K562 (cell line): Measurements from ENCODE around the gene PRPF18. TPM values are rescaled to one million over a fixed set of nuclear protein-coding genes. Genes with fewer than 3 reads are reported as not detected.

ENCODE experiments used
- ATAC-seq: fragments of 200-7000 bp; cut with Tn5 transposase; 3 replicates; pipeline ENCODE4 v1.9.1; 2020; ENCODE audit warnings: moderate library complexity
- BruUV-seq: library from RNA; stranded (reverse); fragments of 400-500 nt; replicated peaks from 2 replicates; lab custom pipeline; 2021; lab: Mats Ljungman, UMichigan
- CTCF ChIA-PET: fragments of 300-600 bp; formaldehyde crosslinking; extraction: SDS; loops from one replicate; lab custom pipeline; 2021; ENCODE audit warnings: low intra/inter-chr PET ratio; lab: Yijun Ruan, JAX
- POLR2A ChIA-PET: fragments of 300-600, 350-650 bp; sonication (Branson Sonifier 250); formaldehyde crosslinking; extraction: SDS; loops from one replicate; lab custom pipeline; 2021; ENCODE audit warnings: antibody characterized with exemption, inconsistent platforms; lab: Yijun Ruan, JAX
- DNase-seq, 4 experiments: peaks; one replicate each; pipeline versions ENCODE4 v3.0.0 to v3.0.0-alpha.2; 2011 to 2018; ENCODE audit warnings: low spot score in 3 of 4, mixed read lengths in 3 of 4; ENCODE audit errors: extremely low read depth in 1 of 4
- FAIRE-seq: peaks from 2 replicates; lab custom pipeline; 2011; peaks lifted over from hg19 to GRCh38; lab: Jason Lieb, UNC
- H2AFZ ChIP-seq: 2 replicates; pipeline ENCODE4 v1.6.0; 2011; ENCODE audit warnings: low read depth, low read length, control low read depth, inconsistent platforms
- H3K27ac ChIP-seq: fragments of 200-600 bp; 3 replicates; pipeline ENCODE4 v1.8.0; 2011; ENCODE audit warnings: low read depth, mild to moderate bottlenecking, control low read depth, inconsistent platforms, low read length, moderate library complexity, mixed read lengths; ENCODE audit errors: extremely low read depth
- H3K27me3 ChIP-seq, 2 experiments: fragments of 300-600 bp in 1 of 2; 2 replicates in 1 of 2; 3 replicates in 1 of 2; pipeline versions ENCODE4 v1.6.0 to v1.8.0; 2011; ENCODE audit warnings: inconsistent platforms in 2 of 2, low read length in 2 of 2, mild to moderate bottlenecking in 1 of 2, mixed read lengths in 1 of 2, moderate library complexity in 1 of 2; ENCODE audit not compliant: control insufficient read depth in 2 of 2, insufficient read depth in 2 of 2
- H3K36me3 ChIP-seq: fragments of 300-600 bp; 3 replicates; pipeline ENCODE4 v1.8.0; 2011; ENCODE audit warnings: mild to moderate bottlenecking, low read length, inconsistent platforms; ENCODE audit not compliant: control insufficient read depth, insufficient read depth
- H3K4me1 ChIP-seq, 2 experiments: fragments of 200-600 bp in 1 of 2; replicated peaks in 1 of 2; 2 replicates in 1 of 2; 3 replicates in 1 of 2; pipeline versions ENCODE4 v1.5.1 to v1.8.0; 2011; ENCODE audit warnings: inconsistent platforms in 2 of 2, low read length in 2 of 2, mild to moderate bottlenecking in 1 of 2, mixed read lengths in 1 of 2, moderate library complexity in 1 of 2; ENCODE audit not compliant: control insufficient read depth in 2 of 2, insufficient read depth in 2 of 2
- H3K4me2 ChIP-seq: 2 replicates; pipeline ENCODE4 v1.6.1; 2011; ENCODE audit warnings: low read length, control low read depth, inconsistent platforms, mixed read lengths; ENCODE audit not compliant: insufficient read depth
- H3K4me3 ChIP-seq: fragments of 200-600 bp; sonication (generic), shearing (Covaris generic); 2 replicates; pipeline ENCODE4 v1.5.1; 2016; ENCODE audit warnings: control low read depth, inconsistent platforms
- H3K79me2 ChIP-seq: fragments of 200-600 bp; 3 replicates; pipeline ENCODE4 v1.8.0; 2011; ENCODE audit warnings: low read length, inconsistent platforms; ENCODE audit not compliant: control insufficient read depth, insufficient read depth
- H3K9ac ChIP-seq, 2 experiments: 2 replicates each; pipeline versions ENCODE4 v1.6.0 to v1.6.1; 2011; ENCODE audit warnings: low read depth in 2 of 2, low read length in 2 of 2, control low read depth in 1 of 2, inconsistent platforms in 1 of 2, mild to moderate bottlenecking in 1 of 2, mixed read lengths in 1 of 2; ENCODE audit not compliant: insufficient read depth in 1 of 2
- H3K9me1 ChIP-seq: one replicate; pipeline ENCODE4 v1.6.0; 2011; ENCODE audit warnings: inconsistent platforms, mild to moderate bottlenecking, low read length, moderate library complexity; ENCODE audit not compliant: control insufficient read depth, insufficient read depth
- H3K9me3 ChIP-seq: replicated peaks from 2 replicates; pipeline ENCODE4 v1.5.1; 2011; ENCODE audit warnings: low read depth, low read length, inconsistent platforms; ENCODE audit not compliant: control insufficient read depth, insufficient read depth
- H4K20me1 ChIP-seq: replicated peaks from 2 replicates; pipeline ENCODE4 v1.6.1; 2011; ENCODE audit warnings: low read length, inconsistent platforms, mixed read lengths; ENCODE audit not compliant: control insufficient read depth, insufficient read depth
- GATAD2B ChIP-seq: fragments of 450-650 bp; IDR thresholded peaks from 2 replicates; pipeline ENCODE4 v1.6.1; 2017; ENCODE audit warnings: mild to moderate bottlenecking, borderline replicate concordance
- HDAC1 ChIP-seq, 2 experiments: fragments of 450-650 bp; IDR thresholded peaks; 2 replicates each; pipeline ENCODE4 v1.6.1; 2016 to 2017; ENCODE audit warnings: inconsistent platforms in 1 of 2, mild to moderate bottlenecking in 1 of 2, moderate library complexity in 1 of 2
- NFXL1 ChIP-seq: fragments of 450-650 bp; formaldehyde crosslinking; IDR thresholded peaks from 2 replicates; pipeline ENCODE4 v1.4.0; 2021; ENCODE audit warnings: mild to moderate bottlenecking
- OTX1 ChIP-seq: fragments of 450-650 bp; formaldehyde crosslinking; IDR thresholded peaks from 2 replicates; pipeline ENCODE4 v1.4.0; 2022; ENCODE audit warnings: mild to moderate bottlenecking
- RAD21 ChIP-seq, 2 experiments: fragments of 250-450 bp in 1 of 2; fragments of 450-650 bp in 1 of 2; sonication (Bioruptor Pico) in 1 of 2; formaldehyde crosslinking in 1 of 2; IDR thresholded peaks in 1 of 2; conservative IDR thresholded peaks in 1 of 2; 2 replicates each; pipeline versions ENCODE4 v1.4.0 to v1.8.0; 2020 to 2022; ENCODE audit warnings: mild to moderate bottlenecking in 2 of 2, moderate library complexity in 1 of 2
- STAT5B ChIP-seq: fragments of 250-450 bp; sonication (Bioruptor Pico); IDR thresholded peaks from 2 replicates; pipeline ENCODE4 v1.8.0; 2021; ENCODE audit warnings: mild to moderate bottlenecking, inconsistent platforms
- ZBTB8A ChIP-seq: fragments of 450-650 bp; IDR thresholded peaks from 2 replicates; pipeline ENCODE4 v1.6.1; 2018; ENCODE audit warnings: mild to moderate bottlenecking, moderate library complexity; ENCODE audit not compliant: partially characterized antibody
- ZNF311 ChIP-seq: fragments of 250-450 bp; sonication (Bioruptor Pico); IDR thresholded peaks from 2 replicates; pipeline ENCODE4 v1.4.0; 2020; ENCODE audit warnings: mild to moderate bottlenecking, moderate library complexity
- ZNF444 ChIP-seq: fragments of 250-450 bp; sonication (Bioruptor Pico); IDR thresholded peaks from 2 replicates; pipeline ENCODE4 v1.4.0; 2020; ENCODE audit warnings: mild to moderate bottlenecking, moderate library complexity
- WGBS: fragments of 100-300 bp; shearing (Covaris generic); methylation state at CpG from one replicate; pipeline ENCODE4 v1.1.6; 2016; ENCODE audit warnings: low coverage, mixed read lengths; ENCODE audit not compliant: insufficient coverage; ENCODE audit errors: missing lambda C conversion rate; 5-methylcytosine and 5-hydroxymethylcytosine counted together
- in situ Hi-C: fragments of 300-500 bp; cut with MboI; formaldehyde crosslinking; loops from 4 replicates; pipeline ENCODE4 v1.15.0; 2018; ENCODE audit warnings: inconsistent platforms, mixed read lengths
- intact Hi-C: fragments of 100-400 bp; cut with micrococcal nuclease; formaldehyde crosslinking; loops from 2 replicates; pipeline ENCODE4 v1.14.2; 2022
- polyA plus RNA-seq, 8 experiments: library from polyadenylated mRNA; depleted of rRNA in 4 of 8; stranded (reverse) in 5 of 8; unstranded in 3 of 8; fragments of >200 nt; fragmentation: Nextera tagmentation in 2 of 8; fragmentation: Illumina TruSeq in 1 of 8; extraction: Ambion mirVana in 2 of 8; extraction: Trizol in 1 of 8; gene quantifications; 2 replicates each; pipeline versions ENCODE4 v1.2.1 to v1.2.3, GENCODE V29; 2011 to 2014; ENCODE audit warnings: inconsistent platforms in 1 of 8, missing spikeins in 1 of 8
- total RNA-seq, 7 experiments: library from RNA; depleted of rRNA in 6 of 7; stranded (reverse); fragments of >200 nt in 6 of 7; fragmentation: Illumina TruSeq in 2 of 7; extraction: Trizol in 2 of 7; gene quantifications; 2 replicates each; pipeline versions ENCODE4 v1.2.1 to v1.2.3, GENCODE V29; 2011 to 2021; ENCODE audit warnings: low replicate concordance in 1 of 7
- TF ChIP-seq, protein P1 (sequence below): IDR thresholded peaks from 3 replicates; pipeline ENCODE4 v1.6.1; 2011; ENCODE audit warnings: borderline replicate concordance, mild to moderate bottlenecking; ENCODE audit not compliant: insufficient read length, insufficient read depth
- TF ChIP-seq, protein P2 (sequence below): sonication (generic); formaldehyde crosslinking; IDR thresholded peaks from 2 replicates; pipeline ENCODE4 v1.8.0; 2022; ENCODE audit warnings: missing genetic modification reagents, mild to moderate bottlenecking, borderline replicate concordance
- TF ChIP-seq, protein P3 (sequence below): fragments of 450-650 bp; formaldehyde crosslinking; conservative IDR thresholded peaks from 2 replicates; pipeline ENCODE4 v1.4.0; 2022; ENCODE audit warnings: mild to moderate bottlenecking, missing genetic modification characterization

PRPF18 gene
- total and polyA plus RNA-seq, 9 of the 15 experiments (the other 6 are each of a cell fraction or from before 2014, with no cell fraction given): 14.0 to 30.6 (median 23.1) TPM

DNA sequence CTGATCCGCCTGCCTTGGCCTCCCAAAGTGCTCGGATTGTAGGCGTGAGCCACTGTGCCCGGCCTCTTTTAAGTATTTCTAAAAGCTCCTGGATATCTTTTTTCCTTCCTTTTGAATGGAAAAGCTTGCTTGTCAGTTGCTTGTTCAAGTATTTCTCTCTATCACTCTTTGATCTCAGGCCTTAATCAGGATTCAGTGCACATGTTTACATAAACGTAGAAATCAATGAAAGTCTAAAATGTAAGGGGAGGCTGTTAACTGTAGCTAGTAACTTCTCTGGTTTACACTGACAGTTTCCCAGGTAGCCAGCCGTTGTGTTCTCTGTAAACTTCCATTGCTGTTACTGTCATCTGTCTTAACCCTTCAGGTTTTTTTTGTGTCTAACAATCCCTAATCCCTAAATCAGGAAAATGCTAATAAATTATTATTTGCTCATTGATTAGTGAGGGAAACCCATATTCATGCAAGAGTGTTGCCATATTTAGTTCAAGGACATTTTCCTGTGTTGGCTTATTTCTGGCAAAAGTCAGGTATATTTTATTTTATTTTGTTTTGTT is 1.5 kb upstream of the PRPF18 start:
- POLR2A ChIA-PET: interaction anchor here (0.7 kb wide), 1 partner anchor 71 kb away, joined by 3 read pairs; no protein-coding TSS in a partner anchor
- no peak for FAIRE-seq

More for the DNA sequence above, 1.5 kb upstream of the PRPF18 start:
- intact Hi-C loops: no loop called here
- no peak for DNase-seq
- H3K27ac ChIP-seq: no peak overlapping the region
- CTCF ChIA-PET: no interaction called here
- no peak for TF ChIP-seq RAD21 (CRISPR knock-in tag; conservative IDR thresholded peaks at IDR 0.05 in 1 of 2, IDR thresholded peaks at IDR 0.05 in 1 of 2)
- no peak for TF ChIP-seq NFXL1
- TF ChIP-seq, protein P1, sequence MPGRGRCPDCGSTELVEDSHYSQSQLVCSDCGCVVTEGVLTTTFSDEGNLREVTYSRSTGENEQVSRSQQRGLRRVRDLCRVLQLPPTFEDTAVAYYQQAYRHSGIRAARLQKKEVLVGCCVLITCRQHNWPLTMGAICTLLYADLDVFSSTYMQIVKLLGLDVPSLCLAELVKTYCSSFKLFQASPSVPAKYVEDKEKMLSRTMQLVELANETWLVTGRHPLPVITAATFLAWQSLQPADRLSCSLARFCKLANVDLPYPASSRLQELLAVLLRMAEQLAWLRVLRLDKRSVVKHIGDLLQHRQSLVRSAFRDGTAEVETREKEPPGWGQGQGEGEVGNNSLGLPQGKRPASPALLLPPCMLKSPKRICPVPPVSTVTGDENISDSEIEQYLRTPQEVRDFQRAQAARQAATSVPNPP: no peak
- no peak for TF ChIP-seq ZBTB8A
- no peak for TF ChIP-seq GATAD2B
- TF ChIP-seq ZNF311 (CRISPR knock-in tag): no peak
- TF ChIP-seq OTX1 (CRISPR knock-in tag): no peak
- TF ChIP-seq, protein P2, sequence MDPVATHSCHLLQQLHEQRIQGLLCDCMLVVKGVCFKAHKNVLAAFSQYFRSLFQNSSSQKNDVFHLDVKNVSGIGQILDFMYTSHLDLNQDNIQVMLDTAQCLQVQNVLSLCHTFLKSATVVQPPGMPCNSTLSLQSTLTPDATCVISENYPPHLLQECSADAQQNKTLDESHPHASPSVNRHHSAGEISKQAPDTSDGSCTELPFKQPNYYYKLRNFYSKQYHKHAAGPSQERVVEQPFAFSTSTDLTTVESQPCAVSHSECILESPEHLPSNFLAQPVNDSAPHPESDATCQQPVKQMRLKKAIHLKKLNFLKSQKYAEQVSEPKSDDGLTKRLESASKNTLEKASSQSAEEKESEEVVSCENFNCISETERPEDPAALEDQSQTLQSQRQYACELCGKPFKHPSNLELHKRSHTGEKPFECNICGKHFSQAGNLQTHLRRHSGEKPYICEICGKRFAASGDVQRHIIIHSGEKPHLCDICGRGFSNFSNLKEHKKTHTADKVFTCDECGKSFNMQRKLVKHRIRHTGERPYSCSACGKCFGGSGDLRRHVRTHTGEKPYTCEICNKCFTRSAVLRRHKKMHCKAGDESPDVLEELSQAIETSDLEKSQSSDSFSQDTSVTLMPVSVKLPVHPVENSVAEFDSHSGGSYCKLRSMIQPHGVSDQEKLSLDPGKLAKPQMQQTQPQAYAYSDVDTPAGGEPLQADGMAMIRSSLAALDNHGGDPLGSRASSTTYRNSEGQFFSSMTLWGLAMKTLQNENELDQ (CRISPR knock-in tag): no peak
- no peak for TF ChIP-seq ZNF444 (CRISPR knock-in tag)
- TF ChIP-seq, protein P3, sequence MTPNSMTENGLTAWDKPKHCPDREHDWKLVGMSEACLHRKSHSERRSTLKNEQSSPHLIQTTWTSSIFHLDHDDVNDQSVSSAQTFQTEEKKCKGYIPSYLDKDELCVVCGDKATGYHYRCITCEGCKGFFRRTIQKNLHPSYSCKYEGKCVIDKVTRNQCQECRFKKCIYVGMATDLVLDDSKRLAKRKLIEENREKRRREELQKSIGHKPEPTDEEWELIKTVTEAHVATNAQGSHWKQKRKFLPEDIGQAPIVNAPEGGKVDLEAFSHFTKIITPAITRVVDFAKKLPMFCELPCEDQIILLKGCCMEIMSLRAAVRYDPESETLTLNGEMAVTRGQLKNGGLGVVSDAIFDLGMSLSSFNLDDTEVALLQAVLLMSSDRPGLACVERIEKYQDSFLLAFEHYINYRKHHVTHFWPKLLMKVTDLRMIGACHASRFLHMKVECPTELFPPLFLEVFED (CRISPR knock-in tag): no peak
- TF ChIP-seq HDAC1 (IDR thresholded peaks at IDR 0.05): no peak
- TF ChIP-seq STAT5B (CRISPR knock-in tag): no peak
- TF ChIP-seq, all 486 proteins: peak for 0
- no TSS peak for BruUV-seq
- Histone ChIP-seq H4K20me1 (no peaks in the 10 kb centered on the region), H3K4me3 (no peak overlapping the region), H3K27me3 (peaks cover 5 to 7% of the 10 kb centered on the region in 2 experiments; a peak in 1 of 5 replicates), H3K4me2 (no peak overlapping the region), H2AFZ (no peak overlapping the region), H3K36me3 (no peaks in the 10 kb centered on the region; the same call in 2 of the 3 replicates), H3K9me3 (no peaks in the 10 kb centered on the region), H3K79me2 (peaks cover 12% of the 10 kb centered on the region; the same call in 2 of the 3 replicates), H3K9me1 (no peaks in the 10 kb centered on the region), H3K9ac (no peak overlapping the region), H3K4me1 (peaks cover 0 to 11% of the 10 kb centered on the region in 2 experiments; a peak in 2 of 5 replicates)
- no peak for ATAC-seq
- 8% methylated on average over 6 of the region's 6 CpGs for WGBS
- in situ Hi-C loops: no loop called here
